Umbilical cord (tissue), 2 donors: ENCODE results near the gene BCO2. TPM values are rescaled to one million over a fixed set of nuclear protein-coding genes. Genes with fewer than 3 reads are reported as not detected.
"Not testable (repeated sequence)": the region's sequence is repeated elsewhere in the genome, so short reads cannot be mapped to it uniquely, and the experiment has no call there.

ENCODE experiments used
- DNase-seq: peaks from one replicate; pipeline ENCODE4 v3.0.0-alpha.2; 2015; ENCODE audit warnings: low spot score
- total RNA-seq: library from RNA; depleted of rRNA; stranded (reverse); fragments of >200 nt; gene quantifications from one replicate; pipeline ENCODE4 v1.2.3, GENCODE V29; 2014; ENCODE audit warnings: low replicate concordance; ENCODE audit not compliant: insufficient read depth

The BCO2 gene, protein sequence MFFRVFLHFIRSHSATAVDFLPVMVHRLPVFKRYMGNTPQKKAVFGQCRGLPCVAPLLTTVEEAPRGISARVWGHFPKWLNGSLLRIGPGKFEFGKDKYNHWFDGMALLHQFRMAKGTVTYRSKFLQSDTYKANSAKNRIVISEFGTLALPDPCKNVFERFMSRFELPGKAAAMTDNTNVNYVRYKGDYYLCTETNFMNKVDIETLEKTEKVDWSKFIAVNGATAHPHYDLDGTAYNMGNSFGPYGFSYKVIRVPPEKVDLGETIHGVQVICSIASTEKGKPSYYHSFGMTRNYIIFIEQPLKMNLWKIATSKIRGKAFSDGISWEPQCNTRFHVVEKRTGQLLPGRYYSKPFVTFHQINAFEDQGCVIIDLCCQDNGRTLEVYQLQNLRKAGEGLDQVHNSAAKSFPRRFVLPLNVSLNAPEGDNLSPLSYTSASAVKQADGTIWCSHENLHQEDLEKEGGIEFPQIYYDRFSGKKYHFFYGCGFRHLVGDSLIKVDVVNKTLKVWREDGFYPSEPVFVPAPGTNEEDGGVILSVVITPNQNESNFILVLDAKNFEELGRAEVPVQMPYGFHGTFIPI
- 22.1 TPM for total RNA-seq

DNA sequence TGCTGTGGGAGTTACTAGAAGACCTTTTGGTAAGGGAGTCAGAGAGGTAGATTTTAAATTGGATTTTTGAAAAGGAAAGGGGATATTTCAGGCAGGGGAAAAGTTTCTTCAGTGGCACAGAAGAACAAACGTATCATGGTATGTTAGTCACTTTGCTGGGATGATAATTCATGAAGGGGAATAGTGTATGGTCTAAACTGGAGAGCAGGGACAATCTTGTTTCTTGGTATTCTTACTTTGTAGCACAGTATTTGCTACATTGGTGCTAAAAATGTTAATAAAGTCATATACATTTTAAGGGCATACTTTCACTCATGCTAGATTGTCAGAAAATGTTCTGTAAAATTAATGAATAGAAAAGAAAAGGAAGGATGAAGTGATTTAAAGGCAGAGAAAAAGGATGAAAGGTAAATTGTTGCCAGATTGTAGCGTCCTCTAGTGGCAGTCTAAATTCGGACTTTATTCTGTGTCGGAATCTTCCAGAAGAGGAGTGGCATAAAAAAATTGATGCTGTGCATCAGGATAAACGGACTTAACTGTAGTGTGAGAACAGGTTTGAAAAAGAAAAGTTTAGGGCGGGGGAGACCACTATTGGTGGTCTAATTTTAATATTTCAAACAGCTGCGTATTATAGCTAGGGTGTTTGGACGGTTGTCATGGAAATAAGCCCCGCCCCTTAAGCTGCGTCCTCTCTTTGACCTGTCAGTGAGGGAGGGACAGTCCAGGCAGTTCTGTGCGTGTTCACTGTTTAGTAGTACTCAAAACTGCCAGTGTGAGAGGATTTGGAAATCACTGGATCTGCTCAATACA lies at the start of gene BCO2:
Gene BCO2, plus strand, starts transcription at position 724 of the 810 bp plus-strand sequence. CDS start 90 bp downstream, outside the sequence.
- peak; percentile 94 for DNase-seq

- DNase-seq, result no peak
Observed at GRCh38 chr11:112127056-112127455, 48.3 kb upstream of the BCO2 start.

DNA sequence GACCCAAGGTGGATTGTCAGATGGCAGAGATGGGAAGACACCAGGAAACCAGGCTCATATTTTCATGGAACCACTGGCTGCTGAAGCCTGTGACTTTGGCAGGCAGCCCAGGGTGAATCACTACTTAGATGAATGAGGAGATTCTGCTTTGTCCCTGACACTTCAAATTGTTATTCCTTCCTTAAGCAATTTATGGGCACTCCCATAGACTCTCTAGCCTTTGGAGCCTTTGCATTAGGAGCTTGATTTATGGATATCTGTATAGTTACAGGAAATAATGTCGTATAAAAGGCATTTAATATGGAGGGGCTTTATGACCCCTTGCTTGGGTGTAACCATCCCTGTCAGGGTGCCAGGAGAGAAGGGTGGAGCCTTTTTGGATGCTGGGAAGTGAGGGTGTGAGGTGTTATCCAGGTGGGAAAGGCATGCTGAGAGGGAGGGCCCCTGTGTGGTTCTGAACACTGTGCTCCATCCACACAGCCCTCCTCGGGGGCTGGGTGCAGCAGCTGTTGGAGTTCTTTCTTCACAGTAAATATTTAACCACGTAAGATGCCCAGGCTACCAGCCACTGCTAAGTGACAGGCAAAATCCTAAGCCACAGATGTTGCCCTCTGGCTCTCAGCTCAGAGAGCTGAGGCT lies 46.7 kb upstream of the BCO2 start:
- peak; percentile 52 for DNase-seq

DNA sequence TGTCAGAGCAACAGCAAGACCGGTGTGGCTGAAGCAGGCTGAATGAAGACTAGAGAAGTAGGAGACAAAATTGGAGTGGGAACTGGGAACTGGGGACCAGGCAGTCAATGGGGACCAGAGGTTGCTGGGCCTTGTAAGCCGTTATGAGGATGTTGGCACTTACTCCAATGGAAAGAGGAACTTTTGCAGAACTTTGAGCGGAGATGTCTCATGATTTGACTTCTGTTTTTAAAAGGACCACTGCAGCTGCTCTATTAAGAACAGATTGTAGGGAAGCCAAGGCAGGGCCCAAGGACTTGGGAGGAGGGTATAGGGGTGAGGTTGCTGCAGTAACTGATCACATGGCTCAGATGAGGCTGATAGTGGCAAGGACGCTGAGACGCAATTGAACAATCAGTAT lies 45.7 kb upstream of the BCO2 start:
- peak; percentile 55 for DNase-seq

DNA sequence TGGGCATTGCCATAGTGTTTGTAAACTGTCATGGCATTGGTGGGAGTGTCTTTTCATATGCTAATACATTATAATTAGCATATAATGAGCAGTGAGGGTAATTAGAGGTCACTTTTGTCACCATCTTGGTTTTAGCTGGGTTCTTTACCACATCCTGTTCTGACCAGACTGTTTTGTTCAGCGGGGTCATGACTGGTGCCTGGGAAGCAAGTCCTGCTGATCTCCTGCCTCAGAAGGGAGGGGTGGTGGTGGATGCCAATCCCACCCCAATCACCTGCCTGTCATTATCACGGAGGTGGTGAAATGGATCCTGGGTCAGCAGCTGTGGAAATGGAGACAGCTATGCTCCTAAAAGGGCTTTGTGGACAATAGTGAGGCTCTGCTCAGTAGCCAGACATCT lies 42.6 kb upstream of the BCO2 start:
- DNase-seq, result no peak

DNA sequence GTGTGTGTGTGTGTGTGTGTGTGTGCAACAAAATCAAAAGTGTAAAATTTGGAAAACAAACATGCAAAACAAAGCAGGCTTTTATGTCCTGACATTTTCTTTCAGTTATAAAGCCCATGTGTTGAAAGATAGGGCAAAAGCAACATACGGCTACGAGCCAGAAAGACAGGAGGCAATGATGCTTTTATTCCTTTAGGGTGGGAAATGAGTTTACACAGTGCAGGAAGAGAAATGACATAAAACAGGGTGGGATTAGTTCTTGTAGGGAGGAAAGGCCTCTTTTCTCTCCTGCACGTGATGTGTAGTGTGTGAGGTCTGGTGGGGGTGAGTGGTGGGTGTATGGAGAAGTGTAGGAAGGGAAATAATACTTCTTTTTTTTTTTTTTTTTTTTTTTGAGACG lies 40.8 kb upstream of the BCO2 start:
- DNase-seq, result peak; percentile 11

DNA sequence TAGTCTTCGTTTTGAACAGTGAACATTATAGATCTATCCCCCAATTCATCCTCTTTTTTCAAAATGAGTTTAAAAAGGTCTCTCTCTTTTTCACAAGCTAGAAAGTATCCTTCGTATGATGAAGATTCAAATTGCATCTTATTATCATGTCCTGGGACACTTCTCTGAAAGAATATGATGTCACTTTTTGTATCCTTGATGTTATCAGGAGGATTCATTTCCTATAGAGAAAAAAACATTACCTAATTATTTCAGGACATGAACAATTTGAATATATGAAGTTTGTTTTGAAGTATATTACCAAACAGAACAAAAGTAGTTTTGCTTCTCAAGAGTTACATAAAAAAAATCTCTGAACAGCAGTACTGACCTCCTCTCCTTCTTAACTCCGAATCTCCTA lies 31.7 kb upstream of the BCO2 start:
- DNase-seq, result no peak

- no peak for DNase-seq
Observed at GRCh38 chr11:112150517-112150916, 24.8 kb upstream of the BCO2 start.

DNA sequence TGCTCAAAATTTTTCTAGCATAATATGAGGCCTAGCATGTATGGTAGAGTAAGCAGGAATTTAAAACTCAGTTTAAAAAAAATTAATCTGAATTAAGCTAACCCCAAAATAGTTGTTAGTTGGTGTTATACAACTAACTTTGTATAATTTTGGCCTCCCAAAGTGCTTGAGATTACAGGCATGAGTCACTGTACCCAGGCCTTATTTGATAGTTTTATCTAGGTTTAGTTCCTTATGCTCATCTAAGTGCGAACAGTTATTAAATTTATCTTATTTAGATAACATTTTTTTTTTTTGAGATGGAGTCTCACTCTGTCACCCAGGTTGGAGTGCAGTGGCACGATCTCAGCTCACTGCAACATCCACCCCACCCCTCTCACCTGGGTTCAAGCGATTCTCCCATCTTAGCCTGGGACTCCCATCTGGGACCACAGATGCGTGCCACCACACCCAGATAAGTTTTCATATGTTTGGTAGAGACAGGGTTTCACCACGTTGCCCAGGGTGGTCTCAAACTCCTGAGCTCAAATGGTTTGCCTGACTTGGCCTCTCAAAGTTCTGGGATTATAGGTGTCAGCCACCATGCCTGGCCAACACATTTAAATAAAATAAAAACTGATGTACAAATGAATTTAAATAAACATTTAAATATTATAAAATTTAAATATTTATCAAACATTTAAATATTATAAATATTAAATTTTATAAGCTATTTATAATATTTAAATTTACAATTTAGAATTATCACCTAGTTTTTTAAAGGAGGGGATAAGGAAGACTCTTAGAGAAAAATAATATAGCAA lies 19.0 kb upstream of the BCO2 start:
- no peak for DNase-seq

DNA sequence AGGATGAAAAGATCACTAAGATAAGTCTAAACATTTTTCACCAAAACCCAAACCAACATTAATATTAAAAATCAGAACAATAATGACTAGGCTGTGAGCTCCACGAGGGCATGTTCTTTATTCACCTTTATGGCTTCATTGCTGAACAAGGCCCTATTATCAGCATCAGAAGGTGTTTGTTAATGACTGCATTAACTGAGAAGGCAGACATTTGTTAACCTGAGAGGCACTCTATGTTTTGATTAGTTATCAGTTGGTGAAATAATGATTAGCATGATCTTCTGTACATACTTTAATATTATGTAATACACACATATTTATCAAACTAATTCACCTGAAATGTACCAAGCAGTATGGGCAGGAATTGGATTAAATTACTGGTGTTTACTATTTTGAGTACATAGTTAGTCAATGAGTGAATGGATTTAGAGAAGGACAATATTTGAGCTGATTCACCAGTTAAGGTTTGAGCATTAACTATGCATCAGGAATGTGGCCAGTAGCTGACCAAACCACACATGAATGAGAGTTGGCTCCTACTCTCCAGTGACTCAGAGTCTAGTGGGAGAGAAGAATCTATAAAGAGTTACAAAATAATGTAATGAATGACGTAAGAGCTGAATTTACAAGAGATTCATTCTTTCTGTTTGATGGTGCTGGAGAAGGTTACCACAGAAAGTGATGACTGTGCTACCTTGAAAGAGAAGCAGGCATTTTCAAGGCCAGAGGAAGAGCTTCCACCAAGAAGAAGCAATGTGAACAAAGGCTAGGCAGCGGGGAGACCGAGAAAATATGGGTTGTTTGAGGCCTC lies 18.2 kb upstream of the BCO2 start:
- DNase-seq, result peak; percentile 60

- no peak for DNase-seq
Observed at GRCh38 chr11:112159098-112160065, 15.9 kb upstream of the BCO2 start.

DNA sequence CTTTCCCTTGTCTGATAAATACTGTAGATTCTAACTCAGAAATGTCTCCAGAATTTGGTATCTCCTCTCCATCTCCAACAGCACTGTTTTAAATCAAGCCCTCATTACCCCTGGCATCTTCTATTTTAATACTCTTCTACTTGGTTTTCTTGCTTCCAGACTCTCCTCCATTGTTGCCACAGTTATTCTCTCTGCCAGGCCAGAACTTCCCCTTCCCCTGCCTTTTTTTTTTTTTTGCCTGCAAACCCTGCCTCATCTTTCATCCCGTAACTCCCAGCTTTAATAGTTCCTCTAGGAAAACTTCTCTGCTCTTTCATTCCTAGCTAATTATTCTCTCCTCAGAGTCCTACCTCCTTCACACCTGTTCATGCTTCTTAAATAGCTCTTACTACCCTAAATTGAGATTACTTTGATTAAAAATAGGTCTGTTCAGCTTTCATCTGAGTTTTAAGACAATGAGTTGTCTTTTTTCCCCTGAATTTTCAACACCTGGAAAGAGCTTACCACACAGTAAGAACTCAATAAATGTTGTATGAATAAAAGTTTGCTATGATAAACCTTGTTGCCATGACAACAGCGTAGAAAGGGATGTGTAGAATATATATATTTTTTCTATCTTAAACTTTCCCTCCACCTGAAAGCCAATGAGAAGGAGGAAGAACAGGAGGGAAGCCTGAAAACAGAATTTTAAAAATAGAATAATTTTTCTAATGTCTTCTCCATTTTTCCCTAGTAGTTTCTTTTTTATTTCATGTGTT lies 15.0 kb upstream of the BCO2 start:
- DNase-seq, result no peak

- DNase-seq, result no peak
Observed at GRCh38 chr11:112161012-112161411, 14.3 kb upstream of the BCO2 start.

DNA sequence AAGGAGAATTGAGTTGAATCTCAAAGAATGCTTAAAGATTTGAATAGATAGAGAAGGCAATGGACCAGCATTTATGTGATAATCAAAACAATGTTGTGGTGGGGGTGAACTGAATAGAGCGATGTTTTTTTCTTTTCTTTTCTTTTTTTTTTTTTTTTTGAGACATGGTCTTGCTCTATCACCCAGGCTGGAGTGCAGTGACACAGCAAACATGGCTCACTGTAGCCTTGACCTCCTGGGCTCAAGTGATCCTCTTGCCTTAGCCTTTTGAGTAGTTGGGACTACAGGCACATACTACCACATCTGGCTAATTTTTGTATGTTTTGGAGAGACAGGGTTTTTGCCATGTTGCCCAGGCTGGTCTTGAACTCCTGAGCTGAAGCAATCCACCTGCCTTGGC lies 13.1 kb upstream of the BCO2 start:
- not testable (repeated sequence) for DNase-seq

DNA sequence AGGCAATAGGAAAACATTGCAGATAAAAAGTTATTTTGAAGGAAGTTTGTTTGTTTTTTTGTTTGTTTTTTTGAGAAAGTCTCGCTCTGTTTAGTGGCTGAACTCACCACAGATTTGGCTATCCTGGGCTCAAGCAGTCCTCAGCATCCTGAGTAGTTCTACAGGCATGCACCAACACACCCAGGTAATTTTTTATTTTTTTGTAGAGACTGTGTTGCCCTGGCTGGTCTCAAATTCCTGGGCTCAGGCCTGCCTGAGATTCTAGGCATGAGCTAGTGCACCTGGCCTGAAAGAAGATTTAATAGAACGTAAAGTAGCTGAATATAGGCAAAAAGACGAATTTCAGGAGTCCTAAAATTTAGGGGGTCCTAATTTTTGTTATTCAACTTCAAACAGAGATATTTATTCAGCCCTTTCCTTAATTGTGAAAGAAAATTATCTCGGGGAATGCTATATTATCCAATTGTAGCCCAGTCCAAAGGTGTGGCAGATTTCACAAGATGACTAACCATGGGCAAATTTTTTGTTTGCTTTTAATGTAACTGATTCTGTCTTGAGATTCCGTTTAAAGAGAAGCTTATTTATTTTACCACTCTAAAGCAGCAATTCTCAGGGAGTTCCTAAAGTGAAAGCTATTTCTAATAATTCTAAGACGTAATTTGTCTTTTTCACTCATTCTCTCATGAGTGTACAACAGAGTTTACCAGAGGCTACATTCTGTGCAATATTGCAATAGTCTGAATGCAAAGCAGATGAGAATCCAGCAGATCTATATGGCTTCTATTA lies 12.4 kb upstream of the BCO2 start:
- DNase-seq, result no peak

GRCh38 chr11:112163875-112164685 lies 11.2 kb upstream of the BCO2 start, which contains the start of gene IL18:
Gene IL18, minus strand, starts transcription at chr11:112164094. Its CDS starts 9,041 bp downstream, at chr11:112155053.
- DNase-seq, result no peak
